ENCODE results near the gene CREG1.

DNA sequence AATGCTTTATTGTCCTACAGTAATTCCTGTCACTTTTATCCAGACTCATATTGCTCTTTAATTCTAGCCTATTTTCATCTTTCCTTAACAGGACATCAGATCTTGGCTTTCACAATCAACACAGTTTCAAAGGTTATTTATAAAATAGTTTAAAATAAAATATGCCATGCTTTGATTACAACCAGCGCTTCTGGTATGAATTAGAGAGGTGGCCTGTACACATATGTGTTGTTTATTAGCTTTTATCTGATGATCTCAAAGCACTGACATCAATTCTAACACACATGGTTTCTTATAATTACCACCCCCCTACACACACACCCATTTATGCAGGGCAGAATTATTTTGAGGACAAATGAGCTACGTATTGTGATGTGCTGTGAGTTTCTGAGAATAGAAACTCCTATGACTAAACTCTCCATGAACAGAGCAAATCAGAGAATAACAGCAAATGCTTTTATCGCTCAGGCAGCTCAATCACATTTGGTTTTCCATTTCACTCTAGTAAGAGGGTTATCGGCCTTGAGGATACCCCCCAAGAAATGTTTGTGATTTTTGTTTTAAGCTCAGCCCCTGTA lies 53.2 kb downstream of the CREG1 start:
- no peak for TF ChIP-seq RARB (CRISPR knock-in tag; IDR thresholded peaks at IDR 0.05)
- TF ChIP-seq ESRRG (CRISPR knock-in tag; IDR thresholded peaks at IDR 0.05): no peak

Data from SK-N-SH treated with all-trans-retinoic acid at 6 μM for 48 hours (cell line).